Measurements from ENCODE around the gene OIT3.
"Not testable (repeated sequence)": the region's sequence is repeated elsewhere in the genome, so short reads cannot be mapped to it uniquely, and the experiment has no call there.

The OIT3 gene

GRCh38 chr10:72904806-72905205 lies 11.3 kb downstream of the OIT3 start:
- Mint-ChIP-seq H3K36me3 (ENCODE audit: low read depth) (no peaks in the 10 kb centered on the region), H3K9me3 (no peaks in the 10 kb centered on the region), H3K4me3 (no peak overlapping the region), H3K4me1 (no peaks in the 10 kb centered on the region), H3K27ac (no peak overlapping the region), H3K27me3 (ENCODE audit: low read depth) (peaks cover 3% of the 10 kb centered on the region)
- no peak for TF ChIP-seq CTCF (IDR thresholded peaks at IDR 0.05; ENCODE audit: unreplicated experiment in 3 of 3)

GRCh38 chr10:72906446-72906845 lies 12.9 kb downstream of the OIT3 start:
- no peaks in the 10 kb centered on the region for H3K9me3 Mint-ChIP-seq
- TF ChIP-seq CTCF (IDR thresholded peaks at IDR 0.05; ENCODE audit: unreplicated experiment in 3 of 3): no peak
- no peak overlapping the region for H3K27ac Mint-ChIP-seq
- H3K36me3 Mint-ChIP-seq (ENCODE audit: low read depth): peaks cover 3% of the 10 kb centered on the region
- no peaks in the 10 kb centered on the region for H3K4me1 Mint-ChIP-seq
- H3K27me3 Mint-ChIP-seq (ENCODE audit: low read depth): peaks cover 3% of the 10 kb centered on the region
- no peak overlapping the region for H3K4me3 Mint-ChIP-seq

GRCh38 chr10:72910705-72911104 lies 17.2 kb downstream of the OIT3 start:
- Mint-ChIP-seq H3K36me3 (ENCODE audit: low read depth) (peaks cover 7% of the 10 kb centered on the region), H3K27me3 (ENCODE audit: low read depth) (peaks cover 3% of the 10 kb centered on the region), H3K4me3 (no peak overlapping the region), H3K4me1 (no peaks in the 10 kb centered on the region), H3K9me3 (peaks cover 3% of the 10 kb centered on the region), H3K27ac (no peak overlapping the region)
- TF ChIP-seq CTCF (IDR thresholded peaks at IDR 0.05; ENCODE audit: unreplicated experiment in 3 of 3): no peak

- Mint-ChIP-seq H3K27me3 (ENCODE audit: low read depth) (peaks cover 3% of the 10 kb centered on the region), H3K4me1 (no peaks in the 10 kb centered on the region), H3K36me3 (ENCODE audit: low read depth) (peaks cover 7% of the 10 kb centered on the region), H3K9me3 (peaks cover 3% of the 10 kb centered on the region), H3K27ac (no peak overlapping the region), H3K4me3 (no peak overlapping the region)
- TF ChIP-seq CTCF (IDR thresholded peaks at IDR 0.05; ENCODE audit: unreplicated experiment in 3 of 3): no peak
Measured at GRCh38 chr10:72911758-72912157, 18.2 kb downstream of the OIT3 start.

GRCh38 chr10:72912736-72913135 lies 19.2 kb downstream of the OIT3 start:
- H3K9me3 Mint-ChIP-seq: peaks cover 5% of the 10 kb centered on the region
- peaks cover 3% of the 10 kb centered on the region for H3K27me3 Mint-ChIP-seq (ENCODE audit: low read depth)
- no peak overlapping the region for H3K4me3 Mint-ChIP-seq
- H3K4me1 Mint-ChIP-seq: no peaks in the 10 kb centered on the region
- TF ChIP-seq CTCF (IDR thresholded peaks at IDR 0.05; ENCODE audit: unreplicated experiment in 3 of 3): no peak
- no peak overlapping the region for H3K27ac Mint-ChIP-seq
- peaks cover 7% of the 10 kb centered on the region for H3K36me3 Mint-ChIP-seq (ENCODE audit: low read depth)

- peaks cover 12% of the 10 kb centered on the region for H3K36me3 Mint-ChIP-seq (ENCODE audit: low read depth)
- no peaks in the 10 kb centered on the region for H3K4me1 Mint-ChIP-seq
- no peak overlapping the region for H3K27ac Mint-ChIP-seq
- TF ChIP-seq CTCF (IDR thresholded peaks at IDR 0.05; ENCODE audit: unreplicated experiment in 3 of 3): no peak
- H3K4me3 Mint-ChIP-seq: no peak overlapping the region
- peaks cover 11% of the 10 kb centered on the region for H3K9me3 Mint-ChIP-seq
- peaks cover 3% of the 10 kb centered on the region for H3K27me3 Mint-ChIP-seq (ENCODE audit: low read depth)
Measured at GRCh38 chr10:72913287-72913686, 19.7 kb downstream of the OIT3 start.

GRCh38 chr10:72917201-72917600 lies 23.7 kb downstream of the OIT3 start:
- not testable (repeated sequence) for H3K27ac Mint-ChIP-seq; H3K27me3 Mint-ChIP-seq (ENCODE audit: low read depth); H3K4me3 Mint-ChIP-seq; H3K4me1 Mint-ChIP-seq
- Mint-ChIP-seq H3K36me3 (ENCODE audit: low read depth) (peaks cover 38% of the 10 kb centered on the region), H3K9me3 (peaks cover 42% of the 10 kb centered on the region)

GRCh38 chr10:72917803-72918332 lies 24.3 kb downstream of the OIT3 start:
- not testable (repeated sequence) for H3K4me3 Mint-ChIP-seq
- peaks cover 46% of the 10 kb centered on the region for H3K9me3 Mint-ChIP-seq

More at GRCh38 chr10:72917803-72918332, 24.3 kb downstream of the OIT3 start:
- H3K4me1 Mint-ChIP-seq; H3K27ac Mint-ChIP-seq; H3K27me3 Mint-ChIP-seq (ENCODE audit: low read depth): not testable (repeated sequence)
- peaks cover 41% of the 10 kb centered on the region for H3K36me3 Mint-ChIP-seq (ENCODE audit: low read depth)
